Astrocyte of the cerebellum (primary cell): ENCODE data around the gene APOBEC4.

Source experiments
- DNase-seq: peaks from one replicate; pipeline ENCODE4 v3.0.0-alpha.2; 2011; ENCODE audit warnings: low read depth
- H3K4me3 ChIP-seq: 2 replicates; pipeline ENCODE4 v1.5.1; 2011; ENCODE audit warnings: mild to moderate bottlenecking, low read depth, low read length, moderate library complexity
- in situ Hi-C: cut with HindIII; loops from 2 replicates; pipeline ENCODE4 v1.10.0; 2017; ENCODE audit warnings: low sequenced_read_pairs
- TF ChIP-seq, protein P1 (sequence below): IDR thresholded peaks from 2 replicates; pipeline ENCODE4 v1.5.1; 2012; ENCODE audit warnings: low read length, low read depth, moderate library complexity, mild to moderate bottlenecking; ENCODE audit errors: missing control alignments

Gene APOBEC4

DNA sequence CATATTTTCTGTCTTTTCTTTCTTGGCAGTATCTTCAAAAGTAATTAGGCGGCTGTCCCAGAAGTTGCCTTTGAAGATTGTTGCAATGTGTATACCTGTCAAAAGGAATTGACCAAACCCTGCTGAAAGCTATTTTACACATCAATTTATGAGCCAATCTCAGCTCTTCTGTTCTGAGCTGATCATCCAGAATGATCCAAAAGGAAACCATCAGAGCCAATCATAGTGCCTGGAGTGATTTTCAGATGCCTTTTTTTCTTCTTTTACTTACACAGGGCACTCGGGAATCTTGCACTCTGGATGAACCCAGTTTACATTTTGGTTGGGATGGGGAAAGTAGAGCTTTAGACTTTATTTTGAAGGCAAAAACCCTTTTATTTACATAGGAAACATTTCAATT, 21.8 kb upstream of the APOBEC4 start:
- no peak overlapping the region for H3K4me3 ChIP-seq
- TF ChIP-seq, protein P1, sequence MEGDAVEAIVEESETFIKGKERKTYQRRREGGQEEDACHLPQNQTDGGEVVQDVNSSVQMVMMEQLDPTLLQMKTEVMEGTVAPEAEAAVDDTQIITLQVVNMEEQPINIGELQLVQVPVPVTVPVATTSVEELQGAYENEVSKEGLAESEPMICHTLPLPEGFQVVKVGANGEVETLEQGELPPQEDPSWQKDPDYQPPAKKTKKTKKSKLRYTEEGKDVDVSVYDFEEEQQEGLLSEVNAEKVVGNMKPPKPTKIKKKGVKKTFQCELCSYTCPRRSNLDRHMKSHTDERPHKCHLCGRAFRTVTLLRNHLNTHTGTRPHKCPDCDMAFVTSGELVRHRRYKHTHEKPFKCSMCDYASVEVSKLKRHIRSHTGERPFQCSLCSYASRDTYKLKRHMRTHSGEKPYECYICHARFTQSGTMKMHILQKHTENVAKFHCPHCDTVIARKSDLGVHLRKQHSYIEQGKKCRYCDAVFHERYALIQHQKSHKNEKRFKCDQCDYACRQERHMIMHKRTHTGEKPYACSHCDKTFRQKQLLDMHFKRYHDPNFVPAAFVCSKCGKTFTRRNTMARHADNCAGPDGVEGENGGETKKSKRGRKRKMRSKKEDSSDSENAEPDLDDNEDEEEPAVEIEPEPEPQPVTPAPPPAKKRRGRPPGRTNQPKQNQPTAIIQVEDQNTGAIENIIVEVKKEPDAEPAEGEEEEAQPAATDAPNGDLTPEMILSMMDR = no peak
- in situ Hi-C loops = no loop called here
- DNase-seq = no peak

- no peak for DNase-seq
- TF ChIP-seq, protein P1 = no peak
- no peak overlapping the region for H3K4me3 ChIP-seq
- in situ Hi-C loops = no loop called here
Observed at GRCh38 chr1:183674339-183674738, 21.2 kb upstream of the APOBEC4 start.

- TF ChIP-seq, protein P1 = no peak
- no peak overlapping the region for H3K4me3 ChIP-seq
- in situ Hi-C loops = no loop called here
- no peak for DNase-seq
Observed at GRCh38 chr1:183673605-183674323, 20.6 kb upstream of the APOBEC4 start.

DNA sequence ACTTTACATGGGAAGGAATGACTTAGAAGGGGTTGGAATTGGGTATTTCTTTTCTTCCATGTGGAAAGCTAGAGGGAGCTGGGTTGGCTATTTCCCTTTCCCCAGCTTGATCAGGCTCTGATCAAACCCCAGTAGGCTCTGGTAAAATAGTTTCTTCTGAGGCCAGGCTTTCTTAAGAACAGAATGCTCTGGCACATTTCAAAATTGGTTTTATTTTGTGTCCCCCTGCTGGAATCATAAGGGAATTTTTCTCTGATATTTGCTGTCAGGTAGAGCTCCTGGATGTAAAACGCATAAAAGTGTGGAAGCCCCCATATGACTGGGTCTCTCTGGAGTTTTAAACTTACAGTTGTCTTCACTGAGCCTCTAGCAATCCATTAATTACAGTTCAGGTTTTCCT, 17.1 kb upstream of the APOBEC4 start:
- TF ChIP-seq, protein P1 = peak; percentile 10
- DNase-seq = no peak

DNA sequence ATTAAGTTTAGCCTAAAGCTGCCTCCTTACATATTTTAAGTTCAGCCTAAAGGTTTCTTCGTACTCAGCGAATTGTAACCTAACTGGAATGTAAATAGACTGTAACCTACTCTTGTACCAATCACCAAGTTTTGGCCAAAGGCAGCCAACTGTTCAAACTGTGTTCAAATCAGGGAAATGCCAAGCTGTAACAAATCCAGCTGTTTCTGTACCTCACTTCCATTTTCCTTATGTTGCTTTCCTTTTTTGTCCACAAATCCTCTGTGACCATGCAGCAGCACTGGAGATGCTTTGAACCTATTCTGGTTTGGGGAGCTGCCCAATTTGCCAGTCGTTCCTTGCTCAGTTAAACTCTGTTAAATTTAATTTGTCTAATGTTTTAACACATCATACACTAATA, 3.2 kb upstream of the APOBEC4 start:
- no peak for DNase-seq
- no peak overlapping the region for H3K4me3 ChIP-seq
- TF ChIP-seq, protein P1 = no peak
- in situ Hi-C loops = loop anchor here (10.0 kb wide), 1 partner anchor 258 kb away; no protein-coding TSS in a partner anchor

More for the DNA sequence above, 17.1 kb upstream of the APOBEC4 start:
- in situ Hi-C loops = no loop called here
- H3K4me3 ChIP-seq = no peak overlapping the region

DNA sequence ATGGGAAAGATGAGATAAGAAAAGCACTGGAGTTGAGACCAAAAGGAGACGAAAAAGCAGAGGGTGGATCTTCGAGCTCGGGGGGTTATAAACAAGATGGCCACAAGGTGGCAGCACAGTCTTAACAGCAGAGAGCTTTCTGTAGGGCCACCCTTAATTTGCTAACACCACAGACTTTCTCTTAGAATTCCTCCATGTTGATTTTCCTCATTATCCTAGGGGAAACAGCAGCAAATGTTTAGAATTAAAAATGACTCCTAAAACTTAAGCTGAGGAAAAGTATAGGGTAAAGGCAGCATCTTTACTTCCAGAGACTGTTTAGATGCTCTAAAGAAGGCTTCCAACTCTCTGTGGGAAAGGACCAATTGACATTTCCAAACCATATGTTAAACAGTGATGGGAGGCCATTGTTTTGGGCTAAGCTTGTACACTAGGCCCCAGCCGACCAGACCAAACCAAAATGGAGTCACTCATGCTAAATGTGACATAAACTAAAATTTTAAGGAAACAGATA, 2.5 kb upstream of the APOBEC4 start:
- in situ Hi-C loops = loop anchor here (10.0 kb wide), 1 partner anchor 259 kb away; no protein-coding TSS in a partner anchor
- no peak overlapping the region for H3K4me3 ChIP-seq
- DNase-seq = peak; percentile 73
- TF ChIP-seq, protein P1 = peak; percentile 75
